Muscle of leg (tissue), 16 donors: ENCODE data around the gene SLC35B3. TPM values are rescaled to one million over a fixed set of nuclear protein-coding genes. Genes with fewer than 3 reads are reported as not detected.
A peak's percentile ranks its signal among the peaks of the same experiment; 100 is the strongest.

Source experiments
- DNase-seq: peaks from one replicate; pipeline ENCODE4 v3.0.0; 2013
- H3K27ac ChIP-seq: one replicate; pipeline ENCODE4 v1.5.1; 2013; ENCODE audit warnings: mild to moderate bottlenecking, low read length, control low read depth
- H3K27me3 ChIP-seq: one replicate; pipeline ENCODE4 v1.6.1; 2013; ENCODE audit warnings: low read length; ENCODE audit not compliant: control insufficient read depth, insufficient read depth
- H3K36me3 ChIP-seq: one replicate; pipeline ENCODE4 v1.6.1; 2013; ENCODE audit warnings: low read length; ENCODE audit not compliant: control insufficient read depth, insufficient read depth
- H3K4me1 ChIP-seq: one replicate; pipeline ENCODE4 v1.6.1; 2013; ENCODE audit warnings: low read length; ENCODE audit not compliant: control insufficient read depth, insufficient read depth
- H3K4me3 ChIP-seq: one replicate; pipeline ENCODE4 v1.5.1; 2013; ENCODE audit warnings: low read length, control low read depth
- H3K9me3 ChIP-seq: replicated peaks from 2 replicates; pipeline ENCODE4 v1.6.1; 2013; ENCODE audit warnings: low read depth, low read length; ENCODE audit not compliant: control insufficient read depth
- WGBS: methylation state at CpG from one replicate; pipeline ENCODE4 v1.1.5; 2013; ENCODE audit warnings: missing lambda C conversion rate; ENCODE audit not compliant: insufficient coverage; 5-methylcytosine and 5-hydroxymethylcytosine counted together
- long read RNA-seq, 11 donors: transcript quantifications; one replicate each; lab custom pipeline, GENCODE V29; 2026
- polyA plus RNA-seq, 8 donors: library from polyadenylated mRNA; unstranded; fragments of 120-200 nt; gene quantifications; one replicate each; pipeline versions ENCODE4 v1.2.1 to v1.2.3, GENCODE V29; 2013; ENCODE audit warnings: inconsistent platforms in 1 of 8, low replicate concordance in 1 of 8; ENCODE audit not compliant: insufficient read length in 8 of 8, insufficient read depth in 1 of 8
- total RNA-seq: library from RNA; stranded (reverse); fragments of 120-200 nt; gene quantifications from one replicate; pipeline ENCODE4 v1.2.4, GENCODE V29; 2013

Gene SLC35B3
- total RNA-seq, result 11.2 TPM
- polyA plus RNA-seq, result 10 to 100 TPM; 13.3 to 23.1 (median 15.8) TPM
- long read RNA-seq, donor 1, result 0 reads
- long read RNA-seq, donor 2, result 0 reads
- long read RNA-seq, donor 3, partial matches to known transcripts, result 0 of 1 reads
- long read RNA-seq, donor 3, other reads (novel, unspliced or antisense), result 0 of 1 reads
- long read RNA-seq, donor 4, partial matches to known transcripts, result 0 of 3 reads
- long read RNA-seq, donor 4, other reads (novel, unspliced or antisense), result 0 of 3 reads
- long read RNA-seq, donor 5, partial matches to known transcripts, result 0 of 3 reads
- long read RNA-seq, donor 5, other reads (novel, unspliced or antisense), result 0 of 3 reads
- long read RNA-seq, donor 6, result 0 reads
- long read RNA-seq, donor 7, partial matches to known transcripts, result 5 of 5 reads
- long read RNA-seq, donor 7, other reads (novel, unspliced or antisense), result 0 of 5 reads
- long read RNA-seq, donor 8, partial matches to known transcripts, result 0 of 1 reads
- long read RNA-seq, donor 8, other reads (novel, unspliced or antisense), result 0 of 1 reads
- long read RNA-seq, donor 9, partial matches to known transcripts, result 0 of 1 reads
- long read RNA-seq, donor 9, other reads (novel, unspliced or antisense), result 0 of 1 reads
- long read RNA-seq, donor 10, partial matches to known transcripts, result 0 of 3 reads
- long read RNA-seq, donor 10, other reads (novel, unspliced or antisense), result 0 of 3 reads
- long read RNA-seq, donor 11, result 0 reads

GRCh38 chr6:8435093-8435844 is at the start of gene SLC35B3:
SLC35B3 (minus strand) TSS chr6:8435545.
- H3K36me3 ChIP-seq, result no peaks in the 10 kb centered on the region
- H3K27me3 ChIP-seq, result no peaks in the 10 kb centered on the region
- peak; percentile 98 for DNase-seq
- peaks cover 4% of the 10 kb centered on the region for H3K4me1 ChIP-seq
- 0% methylated on average over 32 of the region's 62 CpGs for WGBS
- peak within 1 kb of the TSS; percentile 83 for H3K4me3 ChIP-seq
- H3K27ac ChIP-seq, result peak within 1 kb of the TSS; percentile 93
- no peaks in the 10 kb centered on the region for H3K9me3 ChIP-seq

- no peak overlapping the region for H3K27ac ChIP-seq
- no peaks in the 10 kb centered on the region for H3K27me3 ChIP-seq
- H3K4me1 ChIP-seq, result no peaks in the 10 kb centered on the region
- H3K36me3 ChIP-seq, result no peaks in the 10 kb centered on the region
- no CpG with 5 or more reads among the region's 1 CpG for WGBS
- DNase-seq, result no peak
- no peak overlapping the region for H3K4me3 ChIP-seq
- no peaks in the 10 kb centered on the region for H3K9me3 ChIP-seq
These were observed 48.3 kb upstream of the SLC35B3 start for GRCh38 chr6:8483650-8484049.

- H3K4me1 ChIP-seq, result no peaks in the 10 kb centered on the region
- H3K27ac ChIP-seq, result no peak overlapping the region
- WGBS, result 38% methylated on average over 1 of the region's 2 CpGs
- H3K27me3 ChIP-seq, result no peaks in the 10 kb centered on the region
- no peak overlapping the region for H3K4me3 ChIP-seq
- no peaks in the 10 kb centered on the region for H3K36me3 ChIP-seq
- H3K9me3 ChIP-seq, result no peaks in the 10 kb centered on the region
- DNase-seq, result no peak
These were observed 46.4 kb upstream of the SLC35B3 start for GRCh38 chr6:8481727-8482126.

GRCh38 chr6:8478418-8478817 is 43.1 kb upstream of the SLC35B3 start:
- DNase-seq, result no peak
- no peaks in the 10 kb centered on the region for H3K36me3 ChIP-seq
- no peaks in the 10 kb centered on the region for H3K4me1 ChIP-seq
- WGBS, result no CpG with 5 or more reads among the region's 1 CpG
- no peaks in the 10 kb centered on the region for H3K27me3 ChIP-seq
- H3K27ac ChIP-seq, result no peak overlapping the region
- no peak overlapping the region for H3K4me3 ChIP-seq
- no peaks in the 10 kb centered on the region for H3K9me3 ChIP-seq

GRCh38 chr6:8476656-8477055 is 41.3 kb upstream of the SLC35B3 start:
- Histone ChIP-seq H3K27ac (no peak overlapping the region), H3K4me1 (no peaks in the 10 kb centered on the region), H3K9me3 (no peaks in the 10 kb centered on the region), H3K36me3 (no peaks in the 10 kb centered on the region), H3K4me3 (no peak overlapping the region), H3K27me3 (no peaks in the 10 kb centered on the region)
- no peak for DNase-seq
- no CpG with 5 or more reads among the region's 1 CpG for WGBS

GRCh38 chr6:8468552-8469356 is 33.4 kb upstream of the SLC35B3 start:
- no peaks in the 10 kb centered on the region for H3K9me3 ChIP-seq
- no peaks in the 10 kb centered on the region for H3K36me3 ChIP-seq
- no peaks in the 10 kb centered on the region for H3K4me1 ChIP-seq
- H3K27me3 ChIP-seq, result no peaks in the 10 kb centered on the region
- 52% methylated on average over 2 of the region's 6 CpGs for WGBS
- no peak for DNase-seq
- no peak overlapping the region for H3K27ac ChIP-seq
- H3K4me3 ChIP-seq, result no peak overlapping the region

- Histone ChIP-seq H3K9me3 (no peaks in the 10 kb centered on the region), H3K27me3 (no peaks in the 10 kb centered on the region), H3K4me3 (no peak overlapping the region), H3K4me1 (no peaks in the 10 kb centered on the region), H3K36me3 (no peaks in the 10 kb centered on the region), H3K27ac (no peak overlapping the region)
- no CpG with 5 or more reads among the region's 1 CpG for WGBS
- DNase-seq, result no peak
These were observed 27.3 kb upstream of the SLC35B3 start for GRCh38 chr6:8462694-8463093.

- Histone ChIP-seq H3K4me3 (no peak overlapping the region), H3K27me3 (no peaks in the 10 kb centered on the region), H3K27ac (no peak overlapping the region), H3K9me3 (no peaks in the 10 kb centered on the region), H3K4me1 (no peaks in the 10 kb centered on the region), H3K36me3 (no peaks in the 10 kb centered on the region)
- DNase-seq, result no peak
- WGBS, result 80% methylated on average over 2 of the region's 3 CpGs
These were observed 26.8 kb upstream of the SLC35B3 start for GRCh38 chr6:8462169-8462568.

GRCh38 chr6:8446391-8446790 is 11.0 kb upstream of the SLC35B3 start:
- Histone ChIP-seq H3K36me3 (no peaks in the 10 kb centered on the region), H3K4me1 (no peaks in the 10 kb centered on the region), H3K27ac (no peak overlapping the region), H3K9me3 (no peaks in the 10 kb centered on the region), H3K4me3 (no peak overlapping the region), H3K27me3 (no peaks in the 10 kb centered on the region)
- WGBS, result 33% methylated on average over 1 of the region's 2 CpGs
- no peak for DNase-seq
